NCI-H69 (cell line): ENCODE results near the gene FEZ2.

ENCODE experiments used
- DNase-seq: peaks from one replicate; lab custom pipeline; 2025; lab: John Stamatoyannopoulos, UW

FEZ2 gene

GRCh38 chr2:36587101-36587500 is 10.9 kb downstream of the FEZ2 start:
- peak; percentile 69 for DNase-seq

- no peak for DNase-seq
Measured at GRCh38 chr2:36586672-36587071, 11.3 kb downstream of the FEZ2 start.

- no peak for DNase-seq
Measured at GRCh38 chr2:36584148-36584794, 13.7 kb downstream of the FEZ2 start.

- DNase-seq = no peak
Measured at GRCh38 chr2:36582951-36583350, 15.0 kb downstream of the FEZ2 start.

- DNase-seq = no peak
Measured at GRCh38 chr2:36582538-36582937, 15.4 kb downstream of the FEZ2 start.

GRCh38 chr2:36579297-36579664 is 18.7 kb downstream of the FEZ2 start:
- DNase-seq = no peak

GRCh38 chr2:36578343-36579296 is 19.3 kb downstream of the FEZ2 start:
- DNase-seq = no peak

- DNase-seq = no peak
Measured at GRCh38 chr2:36577884-36578283, 20.1 kb downstream of the FEZ2 start.

- no peak for DNase-seq
Measured at GRCh38 chr2:36574560-36574959, 23.4 kb downstream of the FEZ2 start.

GRCh38 chr2:36573165-36573564 is 24.8 kb downstream of the FEZ2 start:
- no peak for DNase-seq

GRCh38 chr2:36572719-36573059 is 25.3 kb downstream of the FEZ2 start:
- no peak for DNase-seq

- no peak for DNase-seq
Measured at GRCh38 chr2:36572054-36572718, 25.8 kb downstream of the FEZ2 start.

GRCh38 chr2:36570416-36570815 is 27.6 kb downstream of the FEZ2 start:
- no peak for DNase-seq

- DNase-seq = no peak
Measured at GRCh38 chr2:36569267-36569856, 28.6 kb downstream of the FEZ2 start.

- DNase-seq = no peak
Measured at GRCh38 chr2:36568516-36569246, 29.3 kb downstream of the FEZ2 start.

- DNase-seq = no peak
Measured at GRCh38 chr2:36567711-36568408, 30.1 kb downstream of the FEZ2 start.

GRCh38 chr2:36566887-36567286 is 31.1 kb downstream of the FEZ2 start:
- no peak for DNase-seq

- no peak for DNase-seq
Measured at GRCh38 chr2:36565712-36566111, 32.3 kb downstream of the FEZ2 start.

- no peak for DNase-seq
Measured at GRCh38 chr2:36564377-36564930, 33.5 kb downstream of the FEZ2 start.

GRCh38 chr2:36562973-36563532 is 34.9 kb downstream of the FEZ2 start:
- DNase-seq = no peak

GRCh38 chr2:36562240-36562639 is 35.7 kb downstream of the FEZ2 start:
- no peak for DNase-seq
